Measurements from ENCODE around the gene CRABP2. TPM values are rescaled to one million over a fixed set of nuclear protein-coding genes. Genes with fewer than 3 reads are reported as not detected.

Gene CRABP2
- total and polyA plus RNA-seq, 2 of the 4 experiments (the other 2 are of a cell fraction): 6.3 to 15.7 TPM

DNA sequence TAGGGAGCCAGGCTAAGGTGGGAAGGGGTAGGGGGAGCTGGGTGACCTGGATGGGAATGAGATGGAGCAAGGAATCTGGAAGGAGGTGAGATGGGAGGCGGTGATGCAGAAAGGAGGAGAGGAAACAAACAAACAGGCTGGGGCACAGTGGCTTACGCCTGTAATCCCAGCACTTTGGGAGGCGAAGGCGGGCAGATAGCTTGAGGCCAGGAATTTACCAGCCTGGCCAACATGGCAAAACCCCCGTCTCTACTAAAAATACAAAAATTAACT is 10.8 kb downstream of the CRABP2 start:
- in situ Hi-C loops (cut with MboI; ENCODE audit: low sequenced_read_pairs) (loop anchor here (10.0 kb wide), 1 partner anchor 190 kb away; no protein-coding TSS in a partner anchor), dilution Hi-C loops (cut with HindIII; ENCODE audit: low sequenced_read_pairs, unreplicated experiment) (no loop called here)
- POLR2A ChIA-PET (ENCODE audit: unreplicated experiment): no interaction called here

More for the DNA sequence above, 10.8 kb downstream of the CRABP2 start:
- H3K9me3 ChIP-seq (ENCODE audit: control insufficient read depth, insufficient read depth, low read length): no peaks in the 10 kb centered on the region
- H2BK20ac ChIP-seq (ENCODE audit: low read depth, low read length): no peak overlapping the region
- no peak overlapping the region for H3K23ac ChIP-seq (ENCODE audit: low read depth, low read length)
- no peak overlapping the region for H2AK5ac ChIP-seq (ENCODE audit: low read depth, low read length)
- H3K9me1 ChIP-seq (ENCODE audit: insufficient read depth, low read length): no peaks in the 10 kb centered on the region
- no peaks in the 10 kb centered on the region for H3K79me1 ChIP-seq (ENCODE audit: low read depth in 1 of 2, low read length in 2 of 2)
- H3K9ac ChIP-seq (ENCODE audit: low read depth, low read length): no peak overlapping the region
- no peak overlapping the region for H2AFZ ChIP-seq (replicated peaks; ENCODE audit: low read length, poor library complexity)
- no CpG with 5 or more reads among the region's 5 CpGs for WGBS, 2 experiments (ENCODE audit: extremely low coverage in 2 of 2, insufficient read length in 1 of 2)
- no peak overlapping the region for H4K5ac ChIP-seq (ENCODE audit: low read depth, low read length)
- H3K56ac ChIP-seq (ENCODE audit: extremely low read depth, insufficient read depth, low read length): no peak overlapping the region
- no peak overlapping the region for H3K27ac ChIP-seq (ENCODE audit: insufficient read depth, low read length)
- H3K4ac ChIP-seq (ENCODE audit: low read depth, low read length): no peak overlapping the region
- DNase-seq (no peak), ATAC-seq (ENCODE audit: low read depth) (no peak)
- no peaks in the 10 kb centered on the region for H3K36me3 ChIP-seq (ENCODE audit: control insufficient read depth, insufficient read depth, low read length)
- no peaks in the 10 kb centered on the region for H4K20me1 ChIP-seq (ENCODE audit: insufficient read depth, low read length)
- H3K14ac ChIP-seq (replicated peaks; ENCODE audit: low read depth, low read length): no peak overlapping the region
- no peak overlapping the region for H3K18ac ChIP-seq (ENCODE audit: low read depth, low read length)
- CTCF ChIA-PET: interaction anchor here (1.8 kb wide), 1 partner anchor 32 kb away, joined by 5 read pairs; no protein-coding TSS in a partner anchor
- no TSS peak for BruUV-seq (replicated peaks)
- no peak for TF ChIP-seq CEBPB (IDR thresholded peaks at IDR 0.05; ENCODE audit: low read depth, low read length)
- no peak for TF ChIP-seq MXI1 (IDR thresholded peaks at IDR 0.05; ENCODE audit: borderline replicate concordance, low read depth, low read length)
- TF ChIP-seq RFX5 (IDR thresholded peaks at IDR 0.05; ENCODE audit: low read depth, low read length): no peak
- TF ChIP-seq MAFK (IDR thresholded peaks at IDR 0.05; ENCODE audit: low read depth, low read length): no peak
- no peak for TF ChIP-seq BHLHE40 (IDR thresholded peaks at IDR 0.05; ENCODE audit: low read depth, low read length)
- no peak for TF ChIP-seq ELK1 (IDR thresholded peaks at IDR 0.05; ENCODE audit: borderline replicate concordance, low read depth, low read length)
- TF ChIP-seq FOS (IDR thresholded peaks at IDR 0.05; ENCODE audit: low read depth, low read length): no peak
- no peak for TF ChIP-seq CTCF (conservative IDR thresholded peaks at IDR 0.05; ENCODE audit: low read depth, low read length)
- no peak for TF ChIP-seq RAD21 (IDR thresholded peaks at IDR 0.05; ENCODE audit: low read length)
- TF ChIP-seq SMC3 (IDR thresholded peaks at IDR 0.05; ENCODE audit: low read depth, low read length): no peak
- no peak for TF ChIP-seq MAZ (IDR thresholded peaks at IDR 0.05; ENCODE audit: borderline replicate concordance, low read depth, low read length)
- TF ChIP-seq POLR2A (IDR thresholded peaks at IDR 0.05; ENCODE audit: low read depth, low read length): no peak
- no peak for TF ChIP-seq RCOR1 (IDR thresholded peaks at IDR 0.05; ENCODE audit: insufficient replicate concordance, low read length)
- no peak for TF ChIP-seq USF2 (IDR thresholded peaks at IDR 0.05; ENCODE audit: low read depth, low read length)
- no peak overlapping the region for H2AK9ac ChIP-seq (replicated peaks; ENCODE audit: low read depth, low read length, poor library complexity)
- H2BK120ac ChIP-seq (ENCODE audit: low read depth, low read length): no peak overlapping the region
- intact Hi-C loops (cut with micrococcal nuclease): loop anchor here (1.0 kb wide), 1 partner anchor 167 kb away; no protein-coding TSS in a partner anchor
- peaks cover 6% of the 10 kb centered on the region; the same call in 1 of the 2 replicates for H3K27me3 ChIP-seq (ENCODE audit: control insufficient read depth, insufficient read depth, low read length)
- H3K4me3 ChIP-seq (ENCODE audit: insufficient read depth, low read depth, low read length): no peak overlapping the region
- no peak overlapping the region for H3K4me2 ChIP-seq (ENCODE audit: low read depth, low read length)
- no peak overlapping the region for H4K91ac ChIP-seq (ENCODE audit: insufficient read depth, low read depth, low read length)
- H2BK15ac ChIP-seq (ENCODE audit: low read depth, low read length): no peak overlapping the region
- peaks cover 6% of the 10 kb centered on the region; the same call in 1 of the 2 replicates for H3K4me1 ChIP-seq (ENCODE audit: control insufficient read depth, insufficient read depth, low read length)
- no peak overlapping the region for H2BK5ac ChIP-seq (ENCODE audit: low read depth, low read length, poor library complexity, severe bottlenecking)
- H4K8ac ChIP-seq (ENCODE audit: low read depth in 2 of 2, low read length in 2 of 2): no peak overlapping the region
